Muscle layer of colon (tissue), 2 donors: ENCODE data around the gene GUK1.
"Not testable (repeated sequence)": the region's sequence is repeated elsewhere in the genome, so short reads cannot be mapped to it uniquely, and the experiment has no call there.

Experiments
- H3K27ac ChIP-seq: one replicate; pipeline ENCODE4 v1.7.0; 2013; ENCODE audit warnings: low read depth, mild to moderate bottlenecking, low read length, moderate library complexity
- H3K27me3 ChIP-seq, 2 donors: one replicate each; pipeline ENCODE4 v1.7.0; 2013; ENCODE audit warnings: low read length in 2 of 2, mild to moderate bottlenecking in 2 of 2; ENCODE audit not compliant: insufficient read depth in 2 of 2, control insufficient read depth in 1 of 2
- H3K36me3 ChIP-seq: one replicate; pipeline ENCODE4 v1.7.0; 2013; ENCODE audit warnings: mild to moderate bottlenecking, low read length; ENCODE audit not compliant: insufficient read depth
- H3K4me1 ChIP-seq: one replicate; pipeline ENCODE4 v1.7.0; 2013; ENCODE audit warnings: mild to moderate bottlenecking, low read length; ENCODE audit not compliant: insufficient read depth
- H3K4me3 ChIP-seq, 2 donors: one replicate each; pipeline ENCODE4 v1.7.0; 2013; ENCODE audit warnings: low read length in 2 of 2, low read depth in 1 of 2, mild to moderate bottlenecking in 1 of 2, moderate library complexity in 1 of 2
- H3K9ac ChIP-seq: one replicate; pipeline ENCODE4 v1.7.0; 2013; ENCODE audit warnings: low read length
- H3K9me3 ChIP-seq: one replicate; pipeline ENCODE4 v1.7.0; 2013; ENCODE audit warnings: mild to moderate bottlenecking, low read length
- donor health status: abdominal sarcoma.
- donor health status: Adenocarcinoma of cecum.

Gene GUK1

GRCh38 chr1:228171221-228171891 is 31.3 kb downstream of the GUK1 start:
- no peak overlapping the region for H3K4me3 ChIP-seq

GRCh38 chr1:228172591-228173527 is 32.8 kb downstream of the GUK1 start:
- no peak overlapping the region for H3K9ac ChIP-seq
- H3K4me1 ChIP-seq, result peaks cover 13% of the 10 kb centered on the region
- H3K9me3 ChIP-seq, result no peaks in the 10 kb centered on the region
- no peak overlapping the region for H3K4me3 ChIP-seq
- no peak overlapping the region for H3K27ac ChIP-seq
- H3K36me3 ChIP-seq, result peaks cover 11% of the 10 kb centered on the region
- H3K27me3 ChIP-seq, result no peaks in the 10 kb centered on the region

More at GRCh38 chr1:228171221-228171891, 31.3 kb downstream of the GUK1 start:
- Histone ChIP-seq H3K9me3 (no peaks in the 10 kb centered on the region), H3K4me1 (peaks cover 18% of the 10 kb centered on the region), H3K9ac (no peak overlapping the region), H3K36me3 (peaks cover 11% of the 10 kb centered on the region), H3K27ac (no peak overlapping the region), H3K27me3 (no peaks in the 10 kb centered on the region)

GRCh38 chr1:228173528-228174481 is 33.7 kb downstream of the GUK1 start:
- H3K4me1 ChIP-seq, result peaks cover 17% of the 10 kb centered on the region
- H3K9ac ChIP-seq, H3K27ac ChIP-seq, H3K4me3 ChIP-seq, H3K27me3 ChIP-seq, H3K9me3 ChIP-seq: not testable (repeated sequence)
- H3K36me3 ChIP-seq, result peaks cover 11% of the 10 kb centered on the region

- no peak overlapping the region for H3K4me3 ChIP-seq
- peaks cover 19% of the 10 kb centered on the region for H3K4me1 ChIP-seq
Measured at GRCh38 chr1:228174482-228175315, 34.6 kb downstream of the GUK1 start.

GRCh38 chr1:228175316-228176023 is 35.4 kb downstream of the GUK1 start:
- Histone ChIP-seq H3K4me1 (peaks cover 19% of the 10 kb centered on the region), H3K27ac (peak overlapping the region; percentile 28), H3K36me3 (peaks cover 11% of the 10 kb centered on the region), H3K9ac (no peak overlapping the region), H3K9me3 (no peaks in the 10 kb centered on the region), H3K27me3 (no peaks in the 10 kb centered on the region), H3K4me3 (no peak overlapping the region)

More at GRCh38 chr1:228174482-228175315, 34.6 kb downstream of the GUK1 start:
- no peaks in the 10 kb centered on the region for H3K27me3 ChIP-seq
- H3K36me3 ChIP-seq, result peaks cover 11% of the 10 kb centered on the region
- no peak overlapping the region for H3K9ac ChIP-seq
- H3K27ac ChIP-seq, result peak overlapping the region; percentile 28
- no peaks in the 10 kb centered on the region for H3K9me3 ChIP-seq

GRCh38 chr1:228176024-228176395 is 35.9 kb downstream of the GUK1 start:
- Histone ChIP-seq H3K27me3 (no peaks in the 10 kb centered on the region), H3K9me3 (no peaks in the 10 kb centered on the region), H3K9ac (no peak overlapping the region), H3K36me3 (peaks cover 11% of the 10 kb centered on the region), H3K4me3 (no peak overlapping the region), H3K27ac (peak overlapping the region; percentile 28), H3K4me1 (peaks cover 19% of the 10 kb centered on the region)

- Histone ChIP-seq H3K27ac (no peak overlapping the region), H3K9me3 (no peaks in the 10 kb centered on the region), H3K4me3 (no peak overlapping the region), H3K27me3 (no peaks in the 10 kb centered on the region), H3K36me3 (peaks cover 11% of the 10 kb centered on the region), H3K4me1 (peaks cover 19% of the 10 kb centered on the region), H3K9ac (no peak overlapping the region)
Measured at GRCh38 chr1:228176461-228177182, 36.5 kb downstream of the GUK1 start.

GRCh38 chr1:228177183-228177475 is 37.0 kb downstream of the GUK1 start:
- Histone ChIP-seq H3K36me3 (peaks cover 11% of the 10 kb centered on the region), H3K4me1 (peaks cover 19% of the 10 kb centered on the region), H3K9me3 (no peaks in the 10 kb centered on the region), H3K9ac (no peak overlapping the region), H3K4me3 (no peak overlapping the region), H3K27ac (no peak overlapping the region), H3K27me3 (no peaks in the 10 kb centered on the region)

GRCh38 chr1:228177721-228178710 is 37.9 kb downstream of the GUK1 start:
- Histone ChIP-seq H3K36me3 (peaks cover 11% of the 10 kb centered on the region), H3K27ac (peak overlapping the region; percentile 55), H3K9ac (no peak overlapping the region), H3K9me3 (no peaks in the 10 kb centered on the region), H3K27me3 (no peaks in the 10 kb centered on the region), H3K4me3 (no peak overlapping the region), H3K4me1 (peaks cover 19% of the 10 kb centered on the region)
